Measurements from ENCODE around the gene DTNBP1. TPM values are rescaled to one million over a fixed set of nuclear protein-coding genes. Genes with fewer than 3 reads are reported as not detected.

DTNBP1 gene
- total and polyA plus RNA-seq, 2 of the 8 experiments (the other 6 are each of a cell fraction or from before 2014, with no cell fraction given), result 13.5 to 22.1 TPM

DNA sequence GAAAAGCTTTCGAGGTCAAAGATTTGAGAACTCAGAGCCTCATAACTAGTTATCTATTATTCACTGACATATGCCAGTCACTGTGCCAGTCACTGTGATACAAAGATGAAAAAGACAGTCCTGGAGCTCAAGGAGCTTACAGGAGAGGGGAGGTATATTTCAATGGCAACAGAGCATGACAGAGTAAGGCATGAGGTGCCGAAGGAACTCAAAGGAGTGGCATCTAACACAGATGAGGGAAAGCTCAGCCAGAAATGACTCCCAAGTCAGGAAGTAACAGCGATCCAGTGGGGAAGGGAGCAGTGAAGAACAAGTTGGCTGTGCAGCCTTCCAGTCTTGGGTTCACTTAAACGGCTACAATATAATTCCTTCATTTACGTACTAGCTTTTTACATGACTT, 46.6 kb downstream of the DTNBP1 start:
- FAIRE-seq (peak; percentile 78), DNase-seq (ENCODE audit: low read depth in 1 of 2, low spot score in 2 of 2) (no peak)
- no peak overlapping the region for H2BK15ac ChIP-seq (ENCODE audit: low read length)
- no peak overlapping the region for H4K5ac ChIP-seq (ENCODE audit: insufficient read length, low read depth, low read length)
- peaks cover 3 to 8% (median 6%) of the 10 kb centered on the region in 4 experiments; a peak in 6 of 7 replicates for H3K4me1 ChIP-seq (replicated peaks in 1 of 4; ENCODE audit: control insufficient read depth in 3 of 4, insufficient read depth in 4 of 4, low read length in 3 of 4)
- no peak overlapping the region for H3K56ac ChIP-seq (replicated peaks; ENCODE audit: insufficient read length, low read depth, low read length)
- H3K9ac ChIP-seq (replicated peaks in 1 of 4; ENCODE audit: extremely low read depth in 1 of 4, low read depth in 3 of 4, low read length in 3 of 4), result no peak overlapping the region
- WGBS, 2 experiments (ENCODE audit: extremely low coverage in 1 of 2, insufficient coverage in 1 of 2, insufficient read length in 1 of 2, insufficient replicate concordance in 2 of 2, low coverage in 1 of 2, low lambda C conversion rate in 2 of 2, missing lambda C conversion rate in 1 of 2), result 71% methylated on average over 5 of the region's 5 CpGs; no CpG with 5 or more reads in 1 of the 2 experiments
- H3K18ac ChIP-seq (ENCODE audit: extremely low read depth, low read length), result no peak overlapping the region
- H3K23me2 ChIP-seq (ENCODE audit: low read depth, low read length), result no peaks in the 10 kb centered on the region
- H3K27me3 ChIP-seq (replicated peaks in 1 of 4; ENCODE audit: control insufficient read depth in 3 of 4, extremely low read depth in 1 of 4, insufficient read depth in 3 of 4, low read length in 3 of 4), result no peaks in the 10 kb centered on the region
- TF ChIP-seq CHD1 (IDR thresholded peaks at IDR 0.05; ENCODE audit: low read depth, low read length) (no peak), RBBP5 (IDR thresholded peaks at IDR 0.05; ENCODE audit: borderline replicate concordance, low read depth, low read length) (no peak), HDAC2 (IDR thresholded peaks at IDR 0.05; ENCODE audit: borderline replicate concordance in 1 of 2, low read depth in 2 of 2, low read length in 2 of 2) (no peak), PHF8 (conservative IDR thresholded peaks at IDR 0.05; ENCODE audit: low read depth, low read length) (no peak), SIX5 (IDR thresholded peaks at IDR 0.05; ENCODE audit: low read depth, low read length) (no peak)
- TF ChIP-seq, protein P1, sequence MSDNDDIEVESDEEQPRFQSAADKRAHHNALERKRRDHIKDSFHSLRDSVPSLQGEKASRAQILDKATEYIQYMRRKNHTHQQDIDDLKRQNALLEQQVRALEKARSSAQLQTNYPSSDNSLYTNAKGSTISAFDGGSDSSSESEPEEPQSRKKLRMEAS (IDR thresholded peaks at IDR 0.05), result 0 out of 2 replicates have a peak, but pooled peaks have one; percentile 26
- H2AFZ ChIP-seq (ENCODE audit: low read length), result no peak overlapping the region
- no peak overlapping the region for H4K8ac ChIP-seq (ENCODE audit: extremely low read depth, insufficient read depth, low read length)
- H2BK5ac ChIP-seq (ENCODE audit: low read depth, low read length), result no peak overlapping the region
- ChIA-PET CTCF (ENCODE audit: partially characterized antibody) (interaction anchor here (0.8 to 1.1 kb wide), 2 partner anchors 124 to 399 kb away, joined by 3 read pairs; no protein-coding TSS in a partner anchor), POLR2A (ENCODE audit: partially characterized antibody) (interaction anchor here (0.6 kb wide), 1 partner anchor 68 kb away, joined by 3 read pairs; no protein-coding TSS in a partner anchor)
- no peaks in the 10 kb centered on the region; a peak in 1 of 8 replicates for H3K36me3 ChIP-seq (ENCODE audit: control insufficient read depth in 2 of 4, insufficient read depth in 4 of 4, low read length in 3 of 4)
- no peak overlapping the region for H3K4ac ChIP-seq (replicated peaks; ENCODE audit: insufficient read length, low read depth, low read length)
- H3K14ac ChIP-seq (ENCODE audit: insufficient read length), result no peak overlapping the region
- H2BK120ac ChIP-seq (replicated peaks; ENCODE audit: low read depth, low read length), result no peak overlapping the region
- no peaks in the 10 kb centered on the region for H4K20me1 ChIP-seq (replicated peaks in 1 of 2; ENCODE audit: control insufficient read depth in 1 of 2, insufficient read depth in 2 of 2, low read length in 2 of 2)
- peak overlapping the region; percentile 28 to 30; a peak in 3 of 4 replicates for H3K4me2 ChIP-seq (ENCODE audit: insufficient read depth in 1 of 2, low read depth in 2 of 2, low read length in 2 of 2)
- no peak overlapping the region for H2AK5ac ChIP-seq (ENCODE audit: low read depth, low read length)
- H3K23ac ChIP-seq (ENCODE audit: insufficient read length), result no peak overlapping the region
- H3K79me2 ChIP-seq (ENCODE audit: control insufficient read depth in 1 of 2, insufficient read depth in 2 of 2, low read length in 2 of 2), result no peaks in the 10 kb centered on the region
- no peak overlapping the region for H2BK12ac ChIP-seq (ENCODE audit: low read depth, low read length)
- H4K91ac ChIP-seq (replicated peaks; ENCODE audit: insufficient read length, low read length), result no peak overlapping the region
- no peak overlapping the region for H3K27ac ChIP-seq (ENCODE audit: low read depth, low read length)
- 0 out of 2 replicates have a peak overlapping the region, but pooled peaks have one; percentile 40 for H2BK20ac ChIP-seq (ENCODE audit: low read length)
- no peak overlapping the region for H3K4me3 ChIP-seq (ENCODE audit: extremely low read depth in 1 of 4, insufficient read depth in 2 of 4, low read depth in 3 of 4, low read length in 4 of 4)
- H3K9me3 ChIP-seq (ENCODE audit: insufficient read depth in 2 of 2, low read depth in 1 of 2, low read length in 1 of 2), result no peaks in the 10 kb centered on the region
- H3K79me1 ChIP-seq (ENCODE audit: low read depth, low read length), result no peaks in the 10 kb centered on the region
